ENCODE data around the gene ZNF800.

Gene ZNF800

GRCh38 chr7:127391591-127392181 lies 822 bp downstream of the ZNF800 start:
- peaks cover 42% of the 10 kb centered on the region for H3K36me3 ChIP-seq (ENCODE audit: low read depth)
- peak overlapping the region; percentile 66 for H3K27ac ChIP-seq (ENCODE audit: poor library complexity, severe bottlenecking)
- DNase-seq (ENCODE audit: low spot score) (peak; percentile 48), ATAC-seq (ENCODE audit: low read depth) (peak; percentile 59)
- H3K9me3 ChIP-seq (ENCODE audit: severe bottlenecking): no peaks in the 10 kb centered on the region
- peaks cover 20% of the 10 kb centered on the region for H3K4me1 ChIP-seq (ENCODE audit: insufficient read depth, poor library complexity, severe bottlenecking)
- H3K27me3 ChIP-seq (ENCODE audit: insufficient read depth, poor library complexity, severe bottlenecking): no peaks in the 10 kb centered on the region
- no peak for TF ChIP-seq CTCF (IDR thresholded peaks at IDR 0.05; ENCODE audit: poor library complexity, severe bottlenecking)
- peak overlapping the region; percentile 62 for H3K4me3 ChIP-seq (ENCODE audit: severe bottlenecking)

- TF ChIP-seq CTCF (IDR thresholded peaks at IDR 0.05; ENCODE audit: poor library complexity, severe bottlenecking): no peak
- H3K4me3 ChIP-seq (ENCODE audit: severe bottlenecking): peak overlapping the region; percentile 62
- no peaks in the 10 kb centered on the region for H3K9me3 ChIP-seq (ENCODE audit: severe bottlenecking)
- H3K27me3 ChIP-seq (ENCODE audit: insufficient read depth, poor library complexity, severe bottlenecking): no peaks in the 10 kb centered on the region
- no peak for ATAC-seq (ENCODE audit: low read depth)
- peaks cover 49% of the 10 kb centered on the region for H3K36me3 ChIP-seq (ENCODE audit: low read depth)
- DNase-seq (ENCODE audit: low spot score): no peak
- H3K4me1 ChIP-seq (ENCODE audit: insufficient read depth, poor library complexity, severe bottlenecking): peaks cover 20% of the 10 kb centered on the region
- peak overlapping the region; percentile 66 for H3K27ac ChIP-seq (ENCODE audit: poor library complexity, severe bottlenecking)
These were observed 1.5 kb downstream of the ZNF800 start for GRCh38 chr7:127390817-127391590.

- Histone ChIP-seq H3K9me3 (ENCODE audit: severe bottlenecking) (no peaks in the 10 kb centered on the region), H3K27me3 (ENCODE audit: insufficient read depth, poor library complexity, severe bottlenecking) (no peaks in the 10 kb centered on the region), H3K4me1 (ENCODE audit: insufficient read depth, poor library complexity, severe bottlenecking) (peaks cover 22% of the 10 kb centered on the region), H3K27ac (ENCODE audit: poor library complexity, severe bottlenecking) (no peak overlapping the region), H3K4me3 (ENCODE audit: severe bottlenecking) (no peak overlapping the region), H3K36me3 (ENCODE audit: low read depth) (peaks cover 56% of the 10 kb centered on the region)
- DNase-seq (ENCODE audit: low spot score) (no peak), ATAC-seq (ENCODE audit: low read depth) (no peak)
- no peak for TF ChIP-seq CTCF (IDR thresholded peaks at IDR 0.05; ENCODE audit: poor library complexity, severe bottlenecking)
These were observed 2.2 kb downstream of the ZNF800 start for GRCh38 chr7:127390186-127390816.

- no peak overlapping the region for H3K27ac ChIP-seq (ENCODE audit: poor library complexity, severe bottlenecking)
- peaks cover 66% of the 10 kb centered on the region for H3K36me3 ChIP-seq (ENCODE audit: low read depth)
- no peaks in the 10 kb centered on the region for H3K27me3 ChIP-seq (ENCODE audit: insufficient read depth, poor library complexity, severe bottlenecking)
- H3K4me1 ChIP-seq (ENCODE audit: insufficient read depth, poor library complexity, severe bottlenecking): peaks cover 27% of the 10 kb centered on the region
- TF ChIP-seq CTCF (IDR thresholded peaks at IDR 0.05; ENCODE audit: poor library complexity, severe bottlenecking): no peak
- no peaks in the 10 kb centered on the region for H3K9me3 ChIP-seq (ENCODE audit: severe bottlenecking)
- no peak overlapping the region for H3K4me3 ChIP-seq (ENCODE audit: severe bottlenecking)
- DNase-seq (ENCODE audit: low spot score): no peak
- no peak for ATAC-seq (ENCODE audit: low read depth)
These were observed 3.2 kb downstream of the ZNF800 start for GRCh38 chr7:127389321-127389720.
